ENCODE measurements around the gene ARSG.

ARSG gene

DNA sequence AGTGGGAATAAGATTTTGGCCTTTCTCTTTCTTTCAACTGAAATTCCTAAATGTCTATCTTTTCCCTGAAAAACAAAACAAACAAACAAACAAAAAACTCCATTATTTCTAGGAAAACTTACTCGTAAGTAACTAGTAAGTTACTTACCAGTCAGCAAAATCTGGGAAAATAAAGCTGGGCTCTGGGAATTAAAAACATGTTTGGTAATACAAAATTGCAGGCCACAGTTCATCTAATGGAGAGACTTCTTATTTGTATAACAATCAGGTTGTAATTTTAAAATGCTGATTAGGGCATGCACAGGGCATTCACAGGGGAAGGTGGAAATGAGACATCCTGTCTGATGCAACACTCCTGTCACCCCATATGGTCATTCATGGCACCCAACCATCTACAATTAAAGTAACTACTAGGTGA lies 169.8 kb downstream of the ARSG start:
- peak; percentile 14 for FAIRE-seq
- DNase-seq (ENCODE audit: insufficient read length, low spot score), result no peak

DNA sequence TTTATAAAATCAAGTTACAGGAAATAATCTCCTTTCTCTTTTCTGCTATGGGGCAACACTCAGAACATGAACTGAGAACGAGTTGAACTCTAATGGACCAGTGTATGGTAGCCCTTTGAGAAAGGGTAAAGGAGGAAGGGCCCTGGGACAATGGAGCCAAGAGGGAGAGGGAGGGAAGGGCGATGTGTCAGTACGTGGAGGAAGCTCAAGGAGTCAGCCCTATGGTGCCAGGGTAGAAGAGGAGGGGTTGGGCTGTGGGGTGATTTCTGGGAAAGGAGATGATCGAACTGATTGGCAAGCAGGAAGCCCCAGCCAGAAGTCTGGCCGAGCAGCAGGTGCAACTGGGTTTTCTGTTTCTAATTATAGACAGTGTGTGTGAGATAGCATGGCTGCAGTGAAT lies 170.3 kb downstream of the ARSG start:
- peak; percentile 92 for FAIRE-seq
- no peak for DNase-seq (ENCODE audit: insufficient read length, low spot score)

DNA sequence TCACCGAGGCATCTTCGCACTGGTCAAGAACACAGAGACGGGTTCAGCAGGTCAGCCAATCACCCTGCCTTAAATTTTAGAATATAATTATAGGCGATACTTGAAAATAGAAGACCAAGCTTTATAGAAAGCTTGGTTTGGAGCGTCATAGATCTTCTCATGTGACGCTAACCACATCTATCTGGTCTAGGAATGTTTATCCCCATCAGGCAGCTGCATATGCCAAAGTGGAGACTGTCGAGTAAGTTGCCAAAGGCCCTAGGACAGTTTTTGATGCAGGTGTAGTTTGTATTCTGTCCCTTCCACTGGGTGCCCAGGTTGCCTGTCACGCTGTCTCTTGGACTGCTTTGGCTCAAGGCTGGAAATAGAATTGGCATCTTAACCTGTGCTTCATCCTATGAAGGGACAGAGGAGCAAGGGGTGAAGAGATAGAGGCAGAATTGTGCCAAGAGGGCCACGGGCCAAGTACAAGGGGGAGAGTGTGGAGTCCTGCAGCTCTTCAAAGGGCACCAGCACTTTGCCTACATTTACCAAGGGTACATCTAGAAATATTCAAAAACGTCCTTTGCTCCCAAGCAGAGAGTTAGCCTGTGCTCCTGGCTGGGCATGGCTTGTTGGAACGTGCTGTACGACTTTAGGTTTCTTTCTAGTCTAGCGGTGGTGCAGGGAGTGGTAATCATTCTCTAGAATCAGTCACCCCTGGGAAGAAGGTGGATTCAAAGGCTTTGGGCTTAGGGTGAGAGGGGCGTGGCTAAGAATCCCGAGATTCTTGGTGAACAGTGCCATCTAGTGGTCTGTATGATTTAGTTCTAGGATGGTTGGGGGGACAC lies 171.3 kb downstream of the ARSG start:
- DNase-seq (ENCODE audit: insufficient read length, low spot score), result peak; percentile 44
- peak; percentile 97 for FAIRE-seq

DNA sequence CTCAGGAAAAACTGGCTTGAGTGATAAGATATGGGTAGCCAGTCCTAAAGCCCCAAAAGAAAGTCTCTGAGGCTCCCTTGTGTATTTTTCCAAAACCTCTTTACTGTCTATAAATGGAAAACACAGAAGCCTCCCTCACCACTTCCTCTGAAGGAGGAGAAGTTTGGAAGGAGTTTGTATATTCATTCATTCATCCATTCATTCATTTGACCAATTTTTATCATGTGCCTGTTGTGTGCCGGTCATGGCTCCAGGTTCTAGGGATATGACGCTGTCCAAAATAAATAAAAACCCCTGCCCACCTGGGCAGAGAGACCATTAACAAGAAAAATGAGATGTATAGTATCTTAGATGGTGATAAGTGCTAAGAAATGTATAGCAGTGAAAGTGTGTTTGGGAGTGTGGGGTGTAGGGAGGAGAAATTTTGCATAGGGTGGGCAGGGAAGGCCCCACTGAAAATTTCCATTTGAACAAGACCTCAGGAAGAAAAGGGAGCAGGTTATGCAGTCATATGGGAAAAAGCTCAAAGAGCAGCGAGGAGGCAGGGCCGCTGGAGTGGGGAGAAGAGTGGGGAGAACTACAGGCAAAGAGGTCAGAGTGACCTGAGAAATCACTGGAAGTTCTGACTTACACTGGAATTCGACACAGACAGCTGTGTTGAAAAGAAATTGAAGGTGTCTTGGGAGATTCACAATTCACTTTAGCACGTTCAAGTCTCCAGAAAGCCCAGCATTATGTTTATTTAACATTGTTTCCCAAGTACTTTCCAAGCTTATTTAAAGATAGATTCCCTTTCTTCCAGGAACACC lies 172.1 kb downstream of the ARSG start:
- FAIRE-seq, result no peak
- DNase-seq (ENCODE audit: insufficient read length, low spot score), result no peak

DNA sequence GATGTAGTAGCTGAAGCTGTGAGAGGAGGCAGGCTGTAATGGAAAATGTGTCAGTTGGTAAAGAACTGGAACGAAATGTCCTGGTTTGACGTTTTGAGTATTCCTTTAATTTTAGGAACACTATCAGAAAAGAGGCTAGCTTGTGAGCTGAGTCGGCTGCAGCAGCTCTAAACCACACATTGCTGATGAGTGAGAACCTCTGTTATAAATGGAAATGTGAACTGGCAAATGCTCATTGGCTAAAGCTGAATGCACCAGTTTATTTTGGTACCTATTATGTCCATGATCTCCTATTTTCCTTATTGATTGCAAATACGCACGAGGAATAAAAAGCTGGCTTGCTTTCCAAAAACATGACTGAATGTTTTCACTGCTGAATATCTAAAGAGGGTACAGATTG lies 177.0 kb downstream of the ARSG start:
- no peak for FAIRE-seq
- DNase-seq (ENCODE audit: insufficient read length, low spot score), result no peak

DNA sequence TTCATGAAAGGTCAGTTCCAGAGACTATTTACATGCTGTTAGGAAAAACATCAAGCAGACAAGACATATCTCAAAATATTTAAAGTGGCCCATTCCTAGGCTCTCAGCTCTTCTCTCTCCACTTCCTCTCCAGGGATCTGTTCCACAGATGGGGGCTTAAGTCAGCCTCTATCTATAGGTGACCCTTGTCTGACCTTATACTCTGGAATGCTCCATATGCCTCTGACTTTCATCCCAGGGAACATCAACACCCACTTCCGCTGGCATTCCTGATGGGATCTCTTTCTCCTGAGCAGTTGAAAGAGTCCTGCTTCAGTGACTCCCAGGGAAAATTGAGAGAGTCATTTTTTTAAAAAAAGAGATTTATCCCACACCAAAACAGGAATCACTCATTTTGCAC lies 177.5 kb downstream of the ARSG start:
- no peak for DNase-seq (ENCODE audit: insufficient read length, low spot score)
- no peak for FAIRE-seq
